Left lung (tissue), 10 donors: ENCODE results near the gene CXCL12. TPM values are rescaled to one million over a fixed set of nuclear protein-coding genes. Genes with fewer than 3 reads are reported as not detected.

ENCODE experiments used
- ATAC-seq: fragments of 200-7000 bp; cut with Tn5 transposase; one replicate; pipeline ENCODE4 v1.9.1; 2020; ENCODE audit warnings: moderate library complexity
- DNase-seq, 4 donors: peaks; one replicate each; pipeline ENCODE4 v3.0.0-alpha.2; 2013 to 2020
- H3K27ac ChIP-seq, 2 donors: fragments of 200-600 bp; sonication (generic) in 1 of 2; one replicate each; pipeline versions ENCODE4 v1.5.0 to v1.8.0; 2020 to 2021
- H3K27me3 ChIP-seq, 2 donors: fragments of 200-600 bp; sonication (generic) in 1 of 2; one replicate each; pipeline versions ENCODE4 v1.5.0 to v1.8.0; 2020 to 2021
- H3K36me3 ChIP-seq, 2 donors: fragments of 200-600 bp; sonication (generic) in 1 of 2; one replicate each; pipeline versions ENCODE4 v1.5.0 to v1.8.0; 2020 to 2021
- H3K4me1 ChIP-seq, 2 donors: fragments of 200-600 bp; one replicate each; pipeline ENCODE4 v1.8.0; 2021
- H3K4me3 ChIP-seq, 2 donors: fragments of 200-600 bp; sonication (generic) in 1 of 2; one replicate each; pipeline versions ENCODE4 v1.5.0 to v1.8.0; 2020 to 2021; ENCODE audit warnings: mild to moderate bottlenecking in 1 of 2
- H3K9me3 ChIP-seq, 2 donors: fragments of 200-600 bp; sonication (generic) in 1 of 2; one replicate each; pipeline versions ENCODE4 v1.5.0 to v1.8.0; 2020 to 2021
- CTCF ChIP-seq, 2 donors: fragments of 200-600 bp; sonication (generic) in 1 of 2; IDR thresholded peaks; one replicate each; pipeline versions ENCODE4 v1.5.0 to v1.8.0; 2021; ENCODE audit warnings: antibody characterized with exemption in 2 of 2
- intact Hi-C, 2 donors: fragments of 100-400 bp; cut with DNase I; formaldehyde crosslinking; loops; one replicate each; pipeline versions ENCODE4 v1.11.2 to v1.14.2; 2022
- polyA plus RNA-seq, 6 donors: library from polyadenylated mRNA; unstranded; fragments of 120-200 nt; gene quantifications; one replicate each; pipeline ENCODE4 v1.2.1, GENCODE V29; 2013; ENCODE audit not compliant: insufficient read length in 6 of 6
- total RNA-seq, 2 donors: library from RNA; stranded (reverse); fragmentation: NEBNext Ultra II Directional; extraction: Animal tissue kit (Norgen Biotek cat#: 25700); gene quantifications; one replicate each; pipeline ENCODE4 v1.2.1, GENCODE V29; 2021
- donor health status: DM: no; HTN: yes; CAD: no.
- donor health status: DM: no; HTN: no; CAD: no.

CXCL12 gene
- total and polyA plus RNA-seq, 8 donors = 77.9 to 281 (median 188) TPM

GRCh38 chr10:44366941-44367630 is 17.8 kb downstream of the CXCL12 start:
- Histone ChIP-seq H3K9me3 (no peaks in the 10 kb centered on the region), H3K27me3 (no peaks in the 10 kb centered on the region), H3K4me1 (no peaks in the 10 kb centered on the region), H3K36me3 (no peaks in the 10 kb centered on the region), H3K4me3 (no peak overlapping the region), H3K27ac (no peak overlapping the region)
- ATAC-seq = no peak
- TF ChIP-seq CTCF (IDR thresholded peaks at IDR 0.05) = no peak
- intact Hi-C loops = no loop called here
- no peak for DNase-seq

- intact Hi-C loops = no loop called here
- Histone ChIP-seq H3K4me3 (no peak overlapping the region), H3K9me3 (no peaks in the 10 kb centered on the region), H3K36me3 (no peaks in the 10 kb centered on the region), H3K27ac (no peak overlapping the region), H3K27me3 (no peaks in the 10 kb centered on the region), H3K4me1 (no peaks in the 10 kb centered on the region)
- no peak for ATAC-seq
- DNase-seq = no peak
- no peak for TF ChIP-seq CTCF (IDR thresholded peaks at IDR 0.05)
Measured at GRCh38 chr10:44364566-44364965, 20.3 kb downstream of the CXCL12 start.

- TF ChIP-seq CTCF (IDR thresholded peaks at IDR 0.05) = no peak
- Histone ChIP-seq H3K36me3 (no peaks in the 10 kb centered on the region), H3K9me3 (no peaks in the 10 kb centered on the region), H3K4me3 (no peak overlapping the region), H3K4me1 (no peaks in the 10 kb centered on the region), H3K27me3 (no peaks in the 10 kb centered on the region), H3K27ac (no peak overlapping the region)
- intact Hi-C loops = no loop called here
- ATAC-seq (no peak), DNase-seq (no peak)
Measured at GRCh38 chr10:44363716-44364115, 21.2 kb downstream of the CXCL12 start.

GRCh38 chr10:44362866-44363711 is 21.8 kb downstream of the CXCL12 start:
- no peak for ATAC-seq
- Histone ChIP-seq H3K27me3 (no peaks in the 10 kb centered on the region), H3K27ac (no peak overlapping the region), H3K9me3 (no peaks in the 10 kb centered on the region), H3K4me3 (no peak overlapping the region), H3K4me1 (no peaks in the 10 kb centered on the region), H3K36me3 (no peaks in the 10 kb centered on the region)
- DNase-seq = no peak
- intact Hi-C loops = no loop called here
- TF ChIP-seq CTCF (IDR thresholded peaks at IDR 0.05) = no peak

GRCh38 chr10:44361109-44361508 is 23.8 kb downstream of the CXCL12 start:
- no peaks in the 10 kb centered on the region for H3K9me3 ChIP-seq
- H3K36me3 ChIP-seq = no peaks in the 10 kb centered on the region
- H3K27me3 ChIP-seq = no peaks in the 10 kb centered on the region
- no peak overlapping the region for H3K27ac ChIP-seq
- no peak for TF ChIP-seq CTCF (IDR thresholded peaks at IDR 0.05)
- ATAC-seq (no peak), DNase-seq (no peak)
- H3K4me3 ChIP-seq = no peak overlapping the region
- intact Hi-C loops = no loop called here
- H3K4me1 ChIP-seq = no peaks in the 10 kb centered on the region
